Liver (tissue), 3 donors: ENCODE measurements around the gene MAP3K20.

Experiments
- EGR1 ChIP-seq, 2 donors: IDR thresholded peaks; 2 replicates each; pipeline ENCODE4 v1.6.1; 2016 to 2018; ENCODE audit warnings: antibody characterized with exemption in 2 of 2, low read depth in 2 of 2
- FOXA1 ChIP-seq: IDR thresholded peaks from 2 replicates; pipeline ENCODE4 v1.6.1; 2016; ENCODE audit warnings: antibody characterized with exemption
- MAX ChIP-seq: IDR thresholded peaks from 2 replicates; pipeline ENCODE4 v1.6.1; 2016; ENCODE audit warnings: antibody characterized with exemption
- RAD21 ChIP-seq, 2 donors: IDR thresholded peaks; 2 replicates each; pipeline ENCODE4 v1.6.1; 2016; ENCODE audit warnings: antibody characterized with exemption in 2 of 2, mild to moderate bottlenecking in 2 of 2
- REST ChIP-seq: IDR thresholded peaks from 2 replicates; pipeline ENCODE4 v1.6.1; 2016; ENCODE audit warnings: antibody characterized with exemption, mild to moderate bottlenecking
- SP1 ChIP-seq: IDR thresholded peaks from 2 replicates; pipeline ENCODE4 v1.6.1; 2018; ENCODE audit warnings: antibody characterized with exemption, mild to moderate bottlenecking
- TAF1 ChIP-seq: conservative IDR thresholded peaks from 2 replicates; pipeline ENCODE4 v1.6.1; 2016; ENCODE audit warnings: antibody characterized with exemption, mild to moderate bottlenecking
- YY1 ChIP-seq: IDR thresholded peaks from 2 replicates; pipeline ENCODE4 v1.6.1; 2016; ENCODE audit warnings: antibody characterized with exemption, mild to moderate bottlenecking
- TF ChIP-seq, protein P1 (sequence below): fragments of 150-350 bp; IDR thresholded peaks from 2 replicates; pipeline ENCODE4 v1.5.1; 2017; ENCODE audit warnings: improper control_type of control experiment, low read depth, low read length; ENCODE audit not compliant: missing input control
- donor health status: healthy.
- donor health status: healthy.

DNA sequence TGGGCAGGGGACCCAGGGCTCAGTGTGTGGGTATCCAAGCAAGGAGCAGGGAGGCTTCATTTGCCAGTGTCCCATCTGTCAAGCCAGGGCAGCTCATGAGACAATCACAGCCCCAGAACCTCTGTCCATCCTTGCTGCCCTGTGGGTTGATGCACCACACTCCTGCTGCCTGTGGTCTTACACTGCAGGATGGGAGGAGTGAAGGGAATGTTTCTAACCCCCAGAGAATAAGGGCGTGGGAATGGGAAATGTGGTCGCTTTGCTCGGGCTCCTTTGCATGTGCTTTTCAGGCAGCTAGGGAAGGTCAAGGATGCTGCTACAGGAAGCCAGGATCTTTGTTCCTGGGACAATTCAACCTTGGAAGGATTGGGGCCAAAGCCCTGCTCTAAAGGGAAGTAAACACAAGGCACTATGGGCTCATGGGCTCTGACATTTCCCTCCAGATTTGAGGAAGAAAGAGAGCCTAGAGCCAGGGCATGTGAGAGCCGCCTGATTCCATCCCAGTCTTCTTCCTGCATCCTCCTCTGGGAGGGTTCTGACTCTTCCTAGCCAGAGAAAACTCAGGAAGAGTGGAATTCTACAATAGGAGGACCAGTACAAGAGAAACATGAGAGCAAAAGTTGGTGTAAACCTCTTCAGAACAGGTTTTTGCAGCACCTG, 18.8 kb upstream of the MAP3K20 start:
- TF ChIP-seq, protein P1, sequence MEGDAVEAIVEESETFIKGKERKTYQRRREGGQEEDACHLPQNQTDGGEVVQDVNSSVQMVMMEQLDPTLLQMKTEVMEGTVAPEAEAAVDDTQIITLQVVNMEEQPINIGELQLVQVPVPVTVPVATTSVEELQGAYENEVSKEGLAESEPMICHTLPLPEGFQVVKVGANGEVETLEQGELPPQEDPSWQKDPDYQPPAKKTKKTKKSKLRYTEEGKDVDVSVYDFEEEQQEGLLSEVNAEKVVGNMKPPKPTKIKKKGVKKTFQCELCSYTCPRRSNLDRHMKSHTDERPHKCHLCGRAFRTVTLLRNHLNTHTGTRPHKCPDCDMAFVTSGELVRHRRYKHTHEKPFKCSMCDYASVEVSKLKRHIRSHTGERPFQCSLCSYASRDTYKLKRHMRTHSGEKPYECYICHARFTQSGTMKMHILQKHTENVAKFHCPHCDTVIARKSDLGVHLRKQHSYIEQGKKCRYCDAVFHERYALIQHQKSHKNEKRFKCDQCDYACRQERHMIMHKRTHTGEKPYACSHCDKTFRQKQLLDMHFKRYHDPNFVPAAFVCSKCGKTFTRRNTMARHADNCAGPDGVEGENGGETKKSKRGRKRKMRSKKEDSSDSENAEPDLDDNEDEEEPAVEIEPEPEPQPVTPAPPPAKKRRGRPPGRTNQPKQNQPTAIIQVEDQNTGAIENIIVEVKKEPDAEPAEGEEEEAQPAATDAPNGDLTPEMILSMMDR = no peak
- no peak for TF ChIP-seq FOXA1
- no peak for TF ChIP-seq SP1
- TF ChIP-seq MAX = no peak
- no peak for TF ChIP-seq REST
- no peak for TF ChIP-seq RAD21 (IDR thresholded peaks at IDR 0.05)
- TF ChIP-seq YY1 = no peak
- TF ChIP-seq EGR1 (IDR thresholded peaks at IDR 0.05; ENCODE audit: low read depth in 2 of 2) = no peak
- no peak for TF ChIP-seq TAF1
